HG03558 (cell line): ENCODE data around the gene ZNF12.
"Not testable (repeated sequence)": the region's sequence is repeated elsewhere in the genome, so short reads cannot be mapped to it uniquely, and the experiment has no call there.

Experiments used
- ATAC-seq: cut with Tn5 transposase; IDR thresholded peaks from one replicate; pipeline ENCODE4 v1.9.1; 2021; ENCODE audit warnings: moderate number of reproducible peaks; ENCODE audit not compliant: unreplicated experiment; ENCODE audit errors: extremely low read depth

Gene ZNF12

DNA sequence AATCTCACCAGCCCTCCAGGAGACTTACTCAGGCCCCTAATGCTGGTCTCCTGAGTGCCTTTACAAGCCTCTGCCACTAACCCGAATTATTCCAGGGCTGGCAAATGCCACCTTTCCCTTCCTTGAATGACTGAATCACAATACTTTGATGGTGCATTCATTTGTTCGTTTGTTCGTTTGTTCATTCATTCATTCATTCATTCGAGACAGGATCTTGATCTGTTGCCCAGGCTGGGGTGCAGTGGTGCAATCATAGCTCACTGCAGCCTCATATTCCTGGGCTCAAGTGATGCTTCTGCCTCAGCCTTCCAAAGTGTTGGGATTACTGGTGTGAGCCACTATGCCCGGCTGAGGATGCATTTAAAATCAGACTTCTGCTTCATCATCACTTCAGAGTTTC, 6.0 kb downstream of the ZNF12 start:
- ATAC-seq = no peak

DNA sequence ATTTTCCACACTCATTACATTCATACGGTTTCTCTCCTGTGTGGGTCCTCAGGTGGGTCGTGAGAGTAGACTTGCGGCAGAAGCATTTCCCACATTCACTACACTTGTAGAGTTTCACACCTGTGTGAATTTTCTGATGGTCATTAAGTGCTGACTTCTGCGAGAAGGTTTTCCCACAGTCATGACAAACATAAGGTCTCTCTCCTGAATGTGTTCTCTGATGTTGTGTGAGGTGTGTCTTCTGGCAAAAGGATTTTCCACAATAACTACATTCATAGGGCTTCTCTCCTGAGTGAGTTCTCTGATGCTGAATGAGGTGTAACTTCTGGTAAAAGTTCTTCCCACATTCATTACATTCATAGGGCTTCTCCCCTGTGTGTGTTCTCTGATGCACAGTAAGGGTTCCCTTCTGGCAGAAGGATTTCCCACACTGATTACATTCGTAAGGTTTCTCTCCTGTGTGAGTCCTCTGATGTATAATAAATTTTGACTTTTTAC, 15.1 kb downstream of the ZNF12 start:
- no peak for ATAC-seq

DNA sequence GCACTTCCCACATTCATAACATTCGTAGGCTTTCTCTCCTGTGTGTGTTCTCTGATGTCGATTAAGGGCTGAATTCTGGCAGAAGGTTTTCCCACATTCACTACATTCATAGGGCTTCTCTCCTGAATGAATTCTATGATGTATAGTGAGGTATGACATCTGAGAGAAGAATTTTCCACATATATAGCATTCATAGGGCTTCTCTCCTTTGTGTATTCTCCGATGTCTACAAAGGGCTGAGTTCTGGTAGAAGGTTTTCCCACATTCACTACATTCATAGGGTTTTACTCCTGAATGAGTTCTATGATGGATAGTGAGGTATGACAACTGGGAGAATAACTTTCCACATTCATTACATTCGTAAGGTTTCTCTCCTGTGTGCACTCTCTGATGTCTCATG, 15.6 kb downstream of the ZNF12 start:
- ATAC-seq = no peak

DNA sequence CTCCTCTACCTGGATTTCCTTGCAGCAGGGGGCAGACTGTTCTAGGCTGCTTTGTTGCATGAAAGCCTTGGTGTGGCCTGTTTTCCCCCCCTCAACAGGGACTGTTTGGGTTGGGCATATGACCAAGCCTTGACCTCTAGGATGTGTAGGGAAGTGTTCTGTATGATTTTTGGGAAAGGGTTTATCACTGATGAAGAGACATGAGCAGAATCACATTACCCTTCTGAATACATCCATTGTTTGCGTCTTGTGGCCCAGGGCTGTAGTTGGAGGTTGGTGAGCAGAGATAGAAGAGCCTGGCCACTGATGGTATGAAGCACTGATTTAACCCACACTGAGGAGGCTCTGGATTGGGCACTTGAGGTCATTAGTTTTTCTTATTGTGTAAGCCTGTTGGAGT, 26.6 kb downstream of the ZNF12 start:
- ATAC-seq = no peak

DNA sequence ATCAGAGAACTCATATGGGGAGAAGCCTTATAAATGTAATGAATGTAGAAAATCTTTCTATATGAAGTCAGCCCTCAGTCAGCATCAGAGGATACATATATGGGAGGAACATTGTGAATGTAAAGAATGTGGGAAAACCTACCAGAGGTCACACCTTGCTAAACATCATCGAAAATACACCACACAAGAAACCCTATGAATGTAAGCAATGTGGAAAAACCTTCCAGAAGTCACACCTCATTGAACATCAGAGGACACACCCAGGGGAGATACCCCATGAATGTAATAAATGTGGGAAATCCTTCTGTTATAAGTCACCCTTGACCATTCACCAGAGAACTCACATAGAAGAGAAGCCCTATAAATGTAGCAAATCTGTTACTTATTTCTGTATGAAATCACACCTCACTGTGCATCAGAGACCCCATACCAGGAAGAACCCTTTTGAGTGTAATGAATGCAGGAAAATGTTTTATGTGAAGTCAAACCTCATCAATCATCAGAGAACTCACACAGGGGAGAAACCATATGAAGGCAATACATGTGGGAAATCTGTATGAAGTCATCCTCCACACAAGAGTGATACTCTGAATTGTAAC, 30.8 kb downstream of the ZNF12 start:
- ATAC-seq = no peak

DNA sequence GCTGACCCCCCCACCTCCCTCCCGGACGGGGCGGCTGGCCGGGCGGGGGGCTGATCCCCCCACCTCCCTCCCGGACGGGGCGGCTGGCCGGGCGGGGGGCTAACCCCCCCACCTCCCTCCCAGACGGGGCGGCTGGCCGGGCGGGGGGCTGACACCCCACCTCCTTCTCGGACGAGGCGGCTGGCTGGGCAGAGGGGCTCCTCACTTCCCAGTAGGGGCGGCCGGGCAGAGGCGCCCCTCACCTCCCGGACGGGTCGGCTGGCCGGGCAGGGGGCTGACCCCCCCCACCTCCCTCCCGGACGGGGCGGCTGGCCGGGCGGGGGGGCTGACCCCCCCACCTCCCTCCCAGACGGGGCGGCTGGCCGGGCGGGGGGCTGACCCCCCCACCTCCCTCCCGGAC, 35.9 kb downstream of the ZNF12 start:
- ATAC-seq = not testable (repeated sequence)

DNA sequence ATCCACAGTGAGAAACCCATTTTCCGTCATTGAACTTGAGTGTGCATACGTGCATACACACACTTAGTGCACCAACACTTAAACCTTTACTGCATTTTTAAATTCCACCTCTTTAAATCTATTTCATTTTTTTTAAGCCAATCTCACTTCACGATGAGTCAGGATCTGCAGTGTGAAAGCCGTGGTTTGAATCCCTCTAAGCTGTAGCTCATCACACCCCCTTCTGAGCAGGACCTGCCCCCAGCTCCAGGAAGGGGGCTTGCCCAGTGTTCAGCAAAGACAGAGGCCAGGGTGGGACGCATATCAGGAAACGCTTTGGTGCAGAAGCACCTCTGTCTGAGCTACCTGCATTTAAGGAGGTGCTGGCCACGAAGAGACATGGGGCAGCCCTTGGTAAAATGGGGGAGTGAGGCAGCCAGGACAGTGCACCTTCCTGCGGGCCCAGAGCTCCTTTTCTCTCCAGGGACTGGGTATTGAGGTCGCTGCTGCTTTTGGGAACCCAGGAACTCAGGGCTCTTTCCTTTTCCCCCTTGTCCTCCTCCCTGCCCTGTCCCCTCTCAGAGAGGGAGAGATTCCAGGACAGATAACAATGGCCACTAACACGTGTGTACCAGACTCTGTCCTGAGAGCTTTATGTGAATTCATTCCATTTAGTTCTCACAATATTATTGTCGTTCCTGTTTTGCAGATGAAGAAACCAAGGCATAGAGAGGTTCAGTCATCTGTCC, 48.0 kb downstream of the ZNF12 start:
- no peak for ATAC-seq

DNA sequence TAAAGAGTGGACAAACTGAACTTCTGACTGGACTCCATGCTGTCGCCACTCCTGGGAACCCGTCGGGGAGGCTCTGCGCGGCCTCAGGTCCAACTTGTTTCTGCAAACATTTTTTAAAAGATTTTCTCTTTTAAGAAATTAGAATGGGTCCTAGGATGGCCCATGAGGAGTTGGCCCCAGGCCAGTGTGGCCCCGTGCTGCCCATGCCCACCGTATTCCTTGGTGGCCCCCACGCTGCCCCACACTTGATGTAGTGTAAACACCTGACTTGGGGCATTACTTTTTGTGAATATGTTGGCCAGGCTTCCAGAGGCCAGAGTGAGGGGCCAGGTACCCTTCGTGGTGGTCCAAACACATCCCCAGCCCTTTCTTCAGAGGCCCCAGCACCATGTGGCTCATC, 50.3 kb downstream of the ZNF12 start:
- no peak for ATAC-seq

DNA sequence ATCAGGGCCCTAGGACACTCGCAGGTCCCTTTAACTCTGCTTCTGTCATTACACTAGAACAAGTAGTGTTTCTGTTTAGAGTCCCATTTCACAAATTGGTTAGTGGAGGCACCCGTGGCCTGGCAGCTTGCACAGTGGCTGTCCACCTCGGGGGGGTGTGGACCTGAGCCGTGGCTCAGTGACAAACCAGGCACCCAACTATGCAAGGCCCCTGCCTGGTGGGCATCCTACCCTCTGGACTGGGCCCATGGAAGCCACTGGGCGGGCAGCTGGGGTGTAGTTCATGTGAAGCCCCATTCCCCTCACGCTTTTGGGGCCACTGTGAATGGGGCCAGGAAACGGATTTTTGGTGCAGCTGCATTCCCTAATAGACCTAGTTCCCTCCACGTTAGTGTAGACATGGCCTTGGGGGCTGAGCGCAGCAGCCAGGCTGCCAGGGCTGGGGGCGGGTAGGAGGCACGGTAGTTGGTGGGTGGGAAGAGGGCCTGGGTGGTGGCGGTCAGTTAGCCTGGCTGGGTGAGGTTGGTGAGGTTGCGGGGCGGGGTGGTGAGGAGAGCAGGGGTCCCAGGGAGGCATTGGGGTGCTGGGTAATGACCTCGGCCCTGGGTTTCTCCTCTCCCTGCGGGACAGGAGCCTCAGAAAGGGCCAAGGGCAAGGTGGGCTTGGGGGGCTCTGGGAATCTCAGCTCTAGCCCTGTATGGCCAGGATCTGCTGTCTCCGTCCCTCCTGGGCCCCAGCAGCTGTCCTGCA, 50.9 kb downstream of the ZNF12 start:
- no peak for ATAC-seq

DNA sequence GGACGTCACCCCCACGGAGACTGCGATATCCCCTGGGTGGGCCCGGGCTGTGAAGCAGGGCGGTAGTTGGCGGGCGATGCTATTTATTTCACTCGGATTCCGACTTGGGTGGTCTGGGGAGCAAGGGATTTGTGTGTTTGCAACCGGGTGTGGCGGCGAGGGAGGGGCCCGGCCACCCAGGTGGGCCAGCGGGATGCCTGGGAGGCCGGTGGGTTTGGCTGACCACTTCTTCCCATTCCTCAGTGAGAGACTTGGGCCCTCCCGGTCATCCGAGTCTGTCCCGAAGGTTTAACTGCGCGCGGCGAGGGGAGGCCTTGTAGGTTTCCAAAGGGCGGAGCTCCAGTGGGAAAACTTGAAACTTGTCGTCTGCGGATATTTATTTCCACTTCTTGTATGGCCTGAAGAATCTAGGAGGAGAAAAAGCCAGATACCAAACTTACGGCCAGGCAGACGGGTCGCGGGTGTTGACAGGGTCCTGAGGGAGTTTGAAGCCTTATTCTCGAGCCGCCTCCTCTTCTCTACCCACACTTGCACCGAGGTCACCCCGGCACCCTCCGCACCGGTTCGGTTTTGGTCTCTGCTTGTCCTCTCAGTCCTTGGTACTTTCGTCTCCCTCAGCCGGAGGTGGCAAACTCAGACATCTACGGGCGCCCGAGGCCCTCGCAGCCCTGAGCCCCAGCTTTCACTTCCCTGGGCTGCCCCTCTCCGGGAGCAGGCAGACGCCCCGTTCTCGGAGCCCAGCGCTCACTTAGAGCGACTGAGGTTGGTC, 51.7 kb downstream of the ZNF12 start:
- no peak for ATAC-seq

DNA sequence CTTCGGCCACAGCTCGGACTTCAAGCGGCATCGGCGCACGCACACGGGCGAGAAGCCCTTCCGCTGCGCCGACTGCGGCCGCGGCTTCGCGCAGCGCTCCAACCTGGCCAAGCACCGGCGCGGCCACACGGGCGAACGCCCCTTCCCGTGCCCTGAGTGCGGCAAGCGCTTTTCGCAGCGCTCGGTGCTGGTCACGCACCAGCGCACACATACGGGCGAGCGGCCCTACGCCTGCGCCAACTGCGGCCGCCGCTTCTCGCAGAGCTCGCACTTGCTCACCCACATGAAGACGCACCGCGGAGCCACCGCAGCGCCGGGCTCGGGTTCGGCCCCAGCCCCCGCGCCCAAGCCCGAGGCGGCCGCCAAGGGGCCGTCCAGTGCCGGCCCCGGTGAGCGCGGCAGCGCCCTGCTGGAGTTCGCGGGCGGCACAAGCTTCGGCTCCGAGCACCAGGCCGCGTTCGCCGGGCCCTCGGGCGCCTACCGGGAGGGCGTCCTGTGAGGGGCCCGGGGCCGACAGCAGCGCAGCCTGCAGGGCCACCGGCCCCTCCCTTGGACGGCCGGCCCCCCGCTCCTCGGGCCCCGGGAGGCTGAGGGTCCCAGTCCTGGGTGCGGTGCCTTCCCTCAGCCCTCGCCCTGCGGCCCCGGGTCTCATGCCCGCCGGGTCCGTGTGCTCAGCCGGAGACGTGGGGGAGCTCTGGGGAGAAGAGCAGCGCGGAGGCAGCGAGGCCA, 52.5 kb downstream of the ZNF12 start:
- ATAC-seq = no peak

DNA sequence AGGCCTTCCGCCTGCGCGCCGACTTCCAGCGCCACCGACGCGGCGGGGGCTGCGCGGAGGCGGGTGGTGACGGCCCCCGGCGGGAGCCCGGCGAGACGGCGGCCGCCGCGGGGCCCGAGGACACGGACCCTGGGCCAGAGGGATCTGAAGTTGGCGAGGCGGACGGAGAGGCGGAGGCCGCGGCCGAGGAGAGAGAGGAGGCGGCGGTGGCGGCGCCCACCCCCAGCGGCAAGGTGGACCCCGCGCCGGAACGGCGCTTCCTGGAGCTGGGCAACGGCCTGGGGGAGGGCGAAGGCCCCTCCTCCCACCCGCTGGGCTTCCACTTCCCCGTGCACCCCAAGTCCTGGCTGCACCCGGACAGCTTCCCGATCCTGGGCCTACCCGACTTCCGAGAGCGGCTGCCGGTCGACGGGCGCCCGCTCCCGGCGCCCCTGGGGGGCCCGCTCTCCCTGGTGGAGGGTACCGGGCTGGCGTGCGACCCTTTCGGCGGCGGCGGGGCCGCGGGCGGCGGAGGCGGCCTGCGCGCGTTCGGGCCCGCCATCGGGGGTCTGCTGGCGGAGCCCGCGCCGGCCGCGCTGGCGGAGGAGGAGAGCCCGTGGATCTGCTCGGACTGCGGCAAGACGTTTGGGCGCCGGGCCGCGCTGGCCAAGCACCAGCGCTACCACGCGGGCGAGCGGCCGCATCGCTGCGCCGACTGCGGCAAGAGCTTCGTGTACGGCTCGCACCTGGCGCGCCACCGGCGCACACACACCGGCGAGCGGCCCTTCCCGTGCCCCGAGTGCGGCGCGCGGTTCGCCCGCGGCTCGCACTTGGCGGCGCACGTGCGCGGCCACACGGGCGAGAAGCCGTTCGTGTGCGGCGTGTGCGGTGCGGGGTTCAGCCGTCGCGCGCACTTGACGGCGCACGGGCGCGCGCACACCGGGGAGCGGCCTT, 53.4 kb downstream of the ZNF12 start:
- ATAC-seq = no peak

DNA sequence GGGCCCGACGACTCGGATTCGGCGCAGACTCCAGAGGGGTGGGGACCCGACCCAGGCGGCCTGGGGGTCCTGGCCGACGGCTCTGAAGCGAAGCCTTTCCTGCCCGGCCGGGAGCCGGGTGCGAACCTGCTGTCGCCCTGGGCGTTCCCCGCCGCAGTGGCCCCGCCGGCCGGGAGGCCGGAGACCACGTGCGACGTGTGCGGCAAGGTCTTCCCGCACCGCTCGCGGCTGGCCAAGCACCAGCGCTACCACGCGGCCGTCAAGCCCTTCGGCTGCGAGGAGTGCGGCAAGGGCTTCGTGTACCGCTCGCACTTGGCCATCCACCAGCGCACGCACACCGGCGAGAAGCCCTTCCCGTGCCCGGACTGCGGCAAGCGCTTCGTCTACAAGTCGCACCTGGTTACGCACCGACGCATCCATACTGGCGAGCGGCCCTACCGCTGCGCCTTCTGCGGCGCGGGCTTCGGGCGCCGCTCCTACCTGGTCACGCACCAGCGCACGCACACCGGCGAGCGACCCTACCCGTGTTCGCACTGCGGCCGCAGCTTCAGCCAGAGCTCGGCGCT, 54.2 kb downstream of the ZNF12 start:
- no peak for ATAC-seq

DNA sequence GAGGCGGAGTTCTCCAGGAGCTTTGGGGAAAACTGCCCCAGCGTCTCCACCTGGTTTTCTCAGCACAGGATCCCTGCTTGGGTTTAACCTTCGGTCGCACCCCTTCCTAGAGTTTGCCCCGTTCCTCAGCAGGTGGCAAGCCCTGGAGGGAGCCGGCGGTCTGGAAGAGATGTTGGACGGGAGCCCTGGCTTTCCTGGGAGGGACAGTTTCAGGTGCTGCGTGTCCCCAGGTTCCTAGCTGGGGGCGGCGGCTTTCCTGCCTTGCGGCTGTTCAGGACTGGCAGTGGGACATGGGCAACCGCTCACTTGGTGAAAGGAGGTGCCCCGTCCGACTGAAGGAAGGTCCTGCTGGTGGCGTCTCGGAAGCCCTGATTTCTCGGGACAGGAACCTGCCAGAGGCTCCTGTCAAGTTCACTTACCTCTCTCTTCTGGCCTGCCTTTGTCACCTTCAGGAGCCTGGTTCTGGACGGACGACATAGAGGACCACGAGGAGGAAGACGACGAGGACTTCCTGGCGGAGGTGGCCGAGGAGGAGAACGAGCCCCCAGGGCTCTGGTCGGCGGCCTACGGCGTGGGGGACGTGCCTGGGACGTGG, 54.8 kb downstream of the ZNF12 start:
- no peak for ATAC-seq

DNA sequence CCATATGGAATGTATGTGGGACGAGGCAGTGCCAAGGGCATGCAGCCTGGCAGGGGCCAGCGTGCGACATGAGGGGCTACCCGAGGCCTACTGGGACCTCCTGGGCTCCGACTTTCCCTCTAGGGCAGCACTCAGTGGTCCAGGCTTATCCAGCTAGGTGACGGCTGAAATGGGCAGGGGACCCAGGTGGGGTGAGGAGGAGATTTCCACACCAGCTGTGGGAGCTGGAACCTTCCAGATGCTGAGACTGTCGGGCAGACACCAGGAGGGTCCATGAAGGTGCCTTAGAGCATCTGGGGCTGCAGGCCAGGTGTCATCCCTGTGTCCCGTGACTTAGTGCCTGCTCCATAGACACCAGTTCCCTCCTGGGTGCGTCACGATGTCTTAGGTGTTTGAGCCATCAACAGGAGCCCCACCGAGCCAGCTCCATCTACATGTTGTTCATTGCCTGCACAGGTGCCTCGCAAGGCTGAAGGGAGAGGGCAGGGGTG, 56.2 kb downstream of the ZNF12 start:
- no peak for ATAC-seq

DNA sequence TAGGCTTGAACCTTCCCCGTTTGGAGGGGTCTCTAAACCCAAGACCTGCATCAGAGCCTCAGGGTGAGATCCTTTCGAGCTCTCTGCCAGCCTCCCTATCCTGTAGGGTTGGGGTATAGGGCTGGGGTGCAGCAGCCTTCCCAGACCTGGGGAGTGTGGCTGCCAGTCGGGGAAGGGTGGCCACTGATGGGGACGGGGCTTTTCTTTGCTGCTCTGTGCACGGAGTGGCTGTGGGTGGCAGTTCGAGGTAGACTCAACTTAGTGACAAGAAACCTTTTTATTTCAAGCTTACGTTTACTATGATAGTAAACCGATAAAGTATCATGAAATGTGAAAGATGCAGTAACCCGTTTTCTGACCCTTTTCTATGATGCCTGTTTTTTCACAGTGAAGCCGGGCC, 56.7 kb downstream of the ZNF12 start:
- ATAC-seq = no peak

DNA sequence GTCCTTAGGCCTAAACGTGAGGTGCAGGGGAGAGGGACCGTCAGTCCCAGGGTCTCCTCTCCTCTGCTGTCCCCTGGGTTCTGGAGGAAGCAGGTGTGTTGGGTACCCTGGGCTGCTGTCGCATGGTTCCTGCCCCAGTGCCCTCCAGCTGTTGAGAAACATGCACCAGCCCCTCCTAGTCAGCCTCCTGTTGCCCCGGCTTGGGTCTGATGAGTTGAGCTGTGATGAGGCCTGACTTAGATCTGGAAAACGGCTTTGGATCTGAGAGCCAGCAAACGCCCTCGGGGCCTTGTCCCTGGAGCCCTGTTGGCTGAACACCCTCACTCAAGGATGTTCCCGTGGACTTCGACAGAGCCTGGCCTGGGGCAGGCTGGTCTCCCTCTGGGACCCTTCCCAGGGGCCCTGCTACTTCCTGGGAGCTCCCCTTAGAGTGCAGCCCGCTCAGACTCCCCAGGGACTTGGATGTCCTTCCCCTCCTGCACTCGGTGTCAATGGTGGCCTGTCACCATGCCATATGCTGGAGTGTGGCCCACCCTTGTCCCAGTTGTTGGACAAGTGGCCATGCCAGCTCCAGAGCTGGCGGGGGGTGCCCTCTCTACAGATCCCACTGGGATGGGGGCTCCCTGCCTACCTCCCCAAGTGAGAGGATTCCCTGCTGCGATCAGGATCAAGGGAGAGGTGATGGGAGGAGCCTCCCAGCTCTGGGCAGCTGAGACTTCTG, 57.3 kb downstream of the ZNF12 start:
- ATAC-seq = no peak

DNA sequence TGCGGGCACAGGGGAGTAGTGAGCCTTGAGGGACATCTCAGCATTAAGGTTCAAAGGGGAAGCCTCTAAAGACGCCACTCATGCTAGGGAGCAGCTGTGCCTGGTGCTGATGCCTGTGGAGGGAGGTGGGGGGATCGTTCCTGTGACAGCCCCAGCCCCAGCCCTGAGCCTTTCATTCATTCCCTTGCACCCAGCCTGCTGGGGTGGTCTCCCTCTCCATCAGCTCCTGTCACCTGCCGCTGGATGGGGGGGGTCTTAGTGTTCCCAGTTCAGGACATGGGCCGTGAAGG, 58.0 kb downstream of the ZNF12 start:
- no peak for ATAC-seq
